HepG2 (cell line): ENCODE results near the gene TAF1D. TPM values are rescaled to one million over a fixed set of nuclear protein-coding genes. Genes with fewer than 3 reads are reported as not detected.

Source experiments
- ATAC-seq: fragments of 200-7000 bp; cut with Tn5 transposase; 3 replicates; pipeline ENCODE4 v1.9.1; 2020; ENCODE audit warnings: mild to moderate bottlenecking, moderate library complexity
- BruUV-seq: library from RNA; stranded (reverse); fragments of 400-500 nt; replicated peaks from 2 replicates; lab custom pipeline; 2021; lab: Mats Ljungman, UMichigan
- CTCF ChIA-PET: fragments of 300-600 bp; formaldehyde crosslinking; extraction: SDS; loops from one replicate; lab custom pipeline; 2021; ENCODE audit warnings: low total read pairs, inconsistent platforms, low intra/inter-chr PET ratio; lab: Yijun Ruan, JAX
- POLR2A ChIA-PET: fragments of 350-600 bp; sonication (Branson Sonifier 250); formaldehyde crosslinking; loops from one replicate; lab custom pipeline; 2020; ENCODE audit warnings: antibody characterized with exemption, inconsistent platforms; lab: Yijun Ruan, JAX
- DNase-seq: peaks from one replicate; pipeline ENCODE4 v3.0.0-alpha.2; 2015; ENCODE audit warnings: low spot score
- FAIRE-seq: peaks from 3 replicates; lab custom pipeline; 2011; peaks lifted over from hg19 to GRCh38; lab: Jason Lieb, UNC
- H2AFZ ChIP-seq: one replicate; pipeline ENCODE4 v1.6.1; 2011; ENCODE audit warnings: low read length, inconsistent platforms
- H3K27ac ChIP-seq: fragments of 300-600 bp; 3 replicates; pipeline ENCODE4 v1.8.0; 2011; ENCODE audit warnings: mixed run types, mild to moderate bottlenecking, mixed read lengths, low read length, inconsistent platforms; ENCODE audit not compliant: insufficient read depth; ENCODE audit errors: extremely low read length
- H3K27me3 ChIP-seq, 2 experiments: fragments of 200-600 bp in 1 of 2; 2 replicates in 1 of 2; 3 replicates in 1 of 2; pipeline versions ENCODE4 v1.6.0 to v1.8.0; 2011; ENCODE audit warnings: low read length in 2 of 2, mild to moderate bottlenecking in 2 of 2, moderate library complexity in 2 of 2, inconsistent platforms in 1 of 2; ENCODE audit not compliant: insufficient read depth in 2 of 2, control insufficient read depth in 1 of 2
- H3K36me3 ChIP-seq, 2 experiments: fragments of 200-600 bp in 1 of 2; replicated peaks in 1 of 2; 2 replicates in 1 of 2; 3 replicates in 1 of 2; pipeline versions ENCODE4 v1.5.1 to v1.8.0; 2011; ENCODE audit warnings: low read length in 2 of 2, inconsistent platforms in 1 of 2; ENCODE audit not compliant: insufficient read depth in 2 of 2, control insufficient read depth in 1 of 2
- H3K4me1 ChIP-seq: 2 replicates; pipeline ENCODE4 v1.5.1; 2012; ENCODE audit warnings: low read length, inconsistent platforms; ENCODE audit not compliant: insufficient read depth
- H3K4me2 ChIP-seq: 2 replicates; pipeline ENCODE4 v1.6.0; 2011; ENCODE audit warnings: low read depth, low read length, inconsistent platforms
- H3K4me3 ChIP-seq, 3 experiments: fragments of 200-600 bp in 1 of 3; sonication (generic), shearing (Covaris generic) in 1 of 3; replicated peaks in 1 of 3; 2 replicates each; pipeline ENCODE4 v1.5.1; 2011 to 2016; ENCODE audit warnings: low read length in 3 of 3, inconsistent platforms in 2 of 3, low read depth in 2 of 3, mild to moderate bottlenecking in 2 of 3, control low read depth in 1 of 3, mixed read lengths in 1 of 3; ENCODE audit not compliant: insufficient read depth in 1 of 3
- H3K79me2 ChIP-seq: one replicate; pipeline ENCODE4 v1.6.1; 2011; ENCODE audit warnings: low read length, inconsistent platforms; ENCODE audit not compliant: insufficient read depth
- H3K9ac ChIP-seq: 2 replicates; pipeline ENCODE4 v1.6.0; 2011; ENCODE audit warnings: mild to moderate bottlenecking, low read depth, low read length, inconsistent platforms; ENCODE audit not compliant: insufficient read depth
- H3K9me3 ChIP-seq: 2 replicates; pipeline ENCODE4 v1.5.1; 2012; ENCODE audit warnings: mild to moderate bottlenecking, low read length
- H4K20me1 ChIP-seq: 2 replicates; pipeline ENCODE4 v1.6.0; 2011; ENCODE audit warnings: inconsistent platforms, mild to moderate bottlenecking, low read length, moderate library complexity; ENCODE audit not compliant: insufficient read depth
- FOXJ3 ChIP-seq: sonication (generic); formaldehyde crosslinking; IDR thresholded peaks from 2 replicates; pipeline ENCODE4 v1.4.0; 2020; ENCODE audit warnings: missing genetic modification reagents, mild to moderate bottlenecking, borderline replicate concordance
- GABPB1 ChIP-seq: IDR thresholded peaks from 2 replicates; pipeline ENCODE4 v1.6.1; 2016; ENCODE audit warnings: mild to moderate bottlenecking, missing genetic modification reagents, moderate library complexity, missing compliant biosample characterization
- GATAD1 ChIP-seq: IDR thresholded peaks from 2 replicates; pipeline ENCODE4 v1.6.1; 2016; ENCODE audit warnings: missing genetic modification reagents, missing compliant biosample characterization
- IRX3 ChIP-seq: sonication (generic); formaldehyde crosslinking; IDR thresholded peaks from 2 replicates; pipeline ENCODE4 v1.8.1; 2023; ENCODE audit warnings: mild to moderate bottlenecking, low read depth, missing genetic modification reagents, borderline replicate concordance
- KAT2B ChIP-seq: fragments of 150-350 bp; IDR thresholded peaks from 2 replicates; pipeline ENCODE4 v1.6.1; 2014; ENCODE audit warnings: low read depth, low read length, borderline replicate concordance
- MZF1 ChIP-seq: sonication (generic); formaldehyde crosslinking; IDR thresholded peaks from 2 replicates; pipeline ENCODE4 v1.8.1; 2023; ENCODE audit warnings: mild to moderate bottlenecking, missing genetic modification reagents, borderline replicate concordance
- PCBP2 ChIP-seq: fragments of 200-400 bp; formaldehyde crosslinking; optimal IDR thresholded peaks from 2 replicates; pipeline ENCODE3; 2018; ENCODE audit warnings: low read length, low read depth; ENCODE audit not compliant: poor library complexity, severe bottlenecking
- POGZ ChIP-seq: sonication (generic); formaldehyde crosslinking; IDR thresholded peaks from 2 replicates; pipeline ENCODE4 v1.4.0; 2020; ENCODE audit warnings: mild to moderate bottlenecking, missing genetic modification reagents
- RBAK ChIP-seq: sonication (generic); formaldehyde crosslinking; IDR thresholded peaks from 2 replicates; pipeline ENCODE4 v1.5.1; 2020; ENCODE audit warnings: mild to moderate bottlenecking, missing genetic modification reagents
- SMYD3 ChIP-seq: sonication (generic); formaldehyde crosslinking; IDR thresholded peaks from 2 replicates; pipeline ENCODE4 v1.8.1; 2023; ENCODE audit warnings: mild to moderate bottlenecking, missing genetic modification reagents
- TOPORS ChIP-seq: sonication (generic); formaldehyde crosslinking; IDR thresholded peaks from 2 replicates; pipeline ENCODE4 v1.8.0; 2023; ENCODE audit warnings: mild to moderate bottlenecking, missing genetic modification reagents
- TSC22D2 ChIP-seq: sonication (generic); formaldehyde crosslinking; IDR thresholded peaks from 2 replicates; pipeline ENCODE4 v1.5.1; 2020; ENCODE audit warnings: missing genetic modification reagents, mild to moderate bottlenecking, borderline replicate concordance
- ZBTB44 ChIP-seq: sonication (generic); formaldehyde crosslinking; IDR thresholded peaks from 2 replicates; pipeline ENCODE4 v1.4.0; 2020; ENCODE audit warnings: missing genetic modification reagents
- ZNF12 ChIP-seq: sonication (generic); formaldehyde crosslinking; IDR thresholded peaks from 2 replicates; pipeline ENCODE4 v1.5.0; 2020; ENCODE audit warnings: missing genetic modification reagents
- ZNF446 ChIP-seq: sonication (generic); formaldehyde crosslinking; IDR thresholded peaks from 2 replicates; pipeline ENCODE4 v1.5.0; 2020; ENCODE audit warnings: mild to moderate bottlenecking, missing genetic modification reagents
- ZNF724P ChIP-seq: sonication (generic); formaldehyde crosslinking; IDR thresholded peaks from 2 replicates; pipeline ENCODE4 v1.8.0; 2022; ENCODE audit warnings: missing genetic modification reagents, borderline replicate concordance
- ZNF747 ChIP-seq: sonication (generic); formaldehyde crosslinking; IDR thresholded peaks from 2 replicates; pipeline ENCODE4 v1.8.1; 2023; ENCODE audit warnings: missing genetic modification reagents, mild to moderate bottlenecking, borderline replicate concordance
- ZSCAN31 ChIP-seq: sonication (generic); formaldehyde crosslinking; IDR thresholded peaks from 2 replicates; pipeline ENCODE4 v1.5.0; 2020; ENCODE audit warnings: low read depth, mild to moderate bottlenecking, missing genetic modification reagents
- WGBS: methylation state at CpG from one replicate; pipeline ENCODE4 v1.1.6; 2017; ENCODE audit warnings: low lambda C conversion rate; 5-methylcytosine and 5-hydroxymethylcytosine counted together
- in situ Hi-C: cut with HindIII; loops from 2 replicates; pipeline ENCODE4 v1.10.0; 2017; ENCODE audit warnings: low pct_unique_long_range_greater_than_20kb; ENCODE audit not compliant: extremely low pct_ligation_motif_present
- intact Hi-C: fragments of 100-400 bp; cut with micrococcal nuclease; formaldehyde crosslinking; loops from one replicate; pipeline ENCODE4 v1.10.0; 2022; ENCODE audit not compliant: unreplicated experiment
- polyA plus RNA-seq, 8 experiments: library from polyadenylated mRNA; depleted of rRNA in 3 of 8; stranded (reverse) in 7 of 8; unstranded in 1 of 8; fragments of >200 nt; fragmentation: Illumina TruSeq in 4 of 8; extraction: Trizol in 4 of 8; gene quantifications; 2 replicates each; pipeline versions ENCODE4 v1.2.1 to v1.2.3, GENCODE V29; 2011 to 2016; ENCODE audit warnings: low read depth in 4 of 8, missing spikeins in 1 of 8, mixed read lengths in 1 of 8; ENCODE audit not compliant: insufficient read depth in 1 of 8
- total RNA-seq, 5 experiments: library from RNA; depleted of rRNA; stranded (reverse); fragments of >200 nt; fragmentation: Illumina TruSeq; extraction: Trizol; gene quantifications; 2 replicates each; pipeline ENCODE4 v1.2.3, GENCODE V29; 2016; ENCODE audit warnings: low read depth in 1 of 5
- TF ChIP-seq, protein P1 (sequence below): sonication (generic); formaldehyde crosslinking; IDR thresholded peaks from 2 replicates; pipeline ENCODE4 v1.4.0; 2020; ENCODE audit warnings: mild to moderate bottlenecking, missing genetic modification reagents
- TF ChIP-seq, protein P2 (sequence below): sonication (generic); formaldehyde crosslinking; IDR thresholded peaks from 2 replicates; pipeline ENCODE4 v1.4.0; 2020; ENCODE audit warnings: missing genetic modification reagents

The TAF1D gene
- total and polyA plus RNA-seq, 2 of the 13 experiments (the other 11 are each of a cell fraction or from before 2014, with no cell fraction given), result 132 to 207 TPM

DNA sequence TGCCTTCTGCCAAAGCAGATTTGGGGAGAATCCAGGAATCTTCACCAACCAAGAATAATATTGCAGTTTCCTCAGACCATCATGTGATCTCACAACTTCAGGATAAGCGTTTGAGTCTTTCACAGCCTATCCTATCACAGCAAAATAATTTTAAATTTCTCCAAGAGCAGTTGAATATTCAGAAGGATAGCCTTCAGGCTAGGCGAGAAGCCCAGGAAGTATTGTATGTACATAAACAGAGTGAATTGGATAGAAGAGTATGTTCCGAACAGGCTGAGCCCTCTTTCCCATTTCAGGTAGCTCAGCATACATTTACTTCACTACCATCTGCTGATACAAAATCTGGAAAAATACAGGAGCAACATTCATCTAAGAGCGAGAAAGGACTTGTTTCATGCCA is 43.7 kb downstream of the TAF1D start:
- no peak for DNase-seq
- WGBS, result 97% methylated on average over 4 of the region's 4 CpGs
- ChIA-PET CTCF (no interaction called here), POLR2A (no interaction called here)
- ATAC-seq, result no peak
- intact Hi-C loops (no loop called here), in situ Hi-C loops (no loop called here)
- H3K4me2 ChIP-seq, result no peak overlapping the region
- H3K4me3 ChIP-seq, result no peak overlapping the region
- TF ChIP-seq GABPB1 (no peak), GATAD1 (no peak), MZF1 (CRISPR knock-in tag) (no peak), ZNF446 (no peak), RBAK (CRISPR knock-in tag) (no peak), IRX3 (no peak), SMYD3 (CRISPR knock-in tag) (no peak), ZNF747 (CRISPR knock-in tag) (no peak), KAT2B (no peak), FOXJ3 (CRISPR knock-in tag) (no peak), ZNF12 (no peak), TSC22D2 (CRISPR knock-in tag) (no peak), POGZ (no peak), ZNF724P (CRISPR knock-in tag) (no peak), ZBTB44 (CRISPR knock-in tag) (no peak), PCBP2 (no peak), ZSCAN31 (no peak), TOPORS (CRISPR knock-in tag) (no peak)
- TF ChIP-seq, protein P1, sequence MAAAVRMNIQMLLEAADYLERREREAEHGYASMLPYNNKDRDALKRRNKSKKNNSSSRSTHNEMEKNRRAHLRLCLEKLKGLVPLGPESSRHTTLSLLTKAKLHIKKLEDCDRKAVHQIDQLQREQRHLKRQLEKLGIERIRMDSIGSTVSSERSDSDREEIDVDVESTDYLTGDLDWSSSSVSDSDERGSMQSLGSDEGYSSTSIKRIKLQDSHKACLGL, result no peak
- TF ChIP-seq, protein P2, sequence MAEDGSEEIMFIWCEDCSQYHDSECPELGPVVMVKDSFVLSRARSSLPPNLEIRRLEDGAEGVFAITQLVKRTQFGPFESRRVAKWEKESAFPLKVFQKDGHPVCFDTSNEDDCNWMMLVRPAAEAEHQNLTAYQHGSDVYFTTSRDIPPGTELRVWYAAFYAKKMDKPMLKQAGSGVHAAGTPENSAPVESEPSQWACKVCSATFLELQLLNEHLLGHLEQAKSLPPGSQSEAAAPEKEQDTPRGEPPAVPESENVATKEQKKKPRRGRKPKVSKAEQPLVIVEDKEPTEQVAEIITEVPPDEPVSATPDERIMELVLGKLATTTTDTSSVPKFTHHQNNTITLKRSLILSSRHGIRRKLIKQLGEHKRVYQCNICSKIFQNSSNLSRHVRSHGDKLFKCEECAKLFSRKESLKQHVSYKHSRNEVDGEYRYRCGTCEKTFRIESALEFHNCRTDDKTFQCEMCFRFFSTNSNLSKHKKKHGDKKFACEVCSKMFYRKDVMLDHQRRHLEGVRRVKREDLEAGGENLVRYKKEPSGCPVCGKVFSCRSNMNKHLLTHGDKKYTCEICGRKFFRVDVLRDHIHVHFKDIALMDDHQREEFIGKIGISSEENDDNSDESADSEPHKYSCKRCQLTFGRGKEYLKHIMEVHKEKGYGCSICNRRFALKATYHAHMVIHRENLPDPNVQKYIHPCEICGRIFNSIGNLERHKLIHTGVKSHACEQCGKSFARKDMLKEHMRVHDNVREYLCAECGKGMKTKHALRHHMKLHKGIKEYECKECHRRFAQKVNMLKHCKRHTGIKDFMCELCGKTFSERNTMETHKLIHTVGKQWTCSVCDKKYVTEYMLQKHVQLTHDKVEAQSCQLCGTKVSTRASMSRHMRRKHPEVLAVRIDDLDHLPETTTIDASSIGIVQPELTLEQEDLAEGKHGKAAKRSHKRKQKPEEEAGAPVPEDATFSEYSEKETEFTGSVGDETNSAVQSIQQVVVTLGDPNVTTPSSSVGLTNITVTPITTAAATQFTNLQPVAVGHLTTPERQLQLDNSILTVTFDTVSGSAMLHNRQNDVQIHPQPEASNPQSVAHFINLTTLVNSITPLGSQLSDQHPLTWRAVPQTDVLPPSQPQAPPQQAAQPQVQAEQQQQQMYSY (CRISPR knock-in tag), result no peak
- H3K9me3 ChIP-seq, result no peaks in the 10 kb centered on the region
- H3K79me2 ChIP-seq, result no peaks in the 10 kb centered on the region
- H3K9ac ChIP-seq, result no peak overlapping the region
- BruUV-seq, result no TSS peak
- no peaks in the 10 kb centered on the region for H3K27me3 ChIP-seq
- no peak overlapping the region for H3K27ac ChIP-seq
- H3K36me3 ChIP-seq, result peaks cover 14 to 60% of the 10 kb centered on the region in 2 experiments
- H4K20me1 ChIP-seq, result no peaks in the 10 kb centered on the region
- no peak for FAIRE-seq
- H3K4me1 ChIP-seq, result no peaks in the 10 kb centered on the region
- H2AFZ ChIP-seq, result no peak overlapping the region
